K562 (cell line): ENCODE data around the gene DENND2A. TPM values are rescaled to one million over a fixed set of nuclear protein-coding genes. Genes with fewer than 3 reads are reported as not detected.

ENCODE experiments used
- BRF2 ChIP-seq: IDR thresholded peaks from 3 replicates; pipeline ENCODE4 v1.6.1; 2011; ENCODE audit warnings: borderline replicate concordance, mild to moderate bottlenecking; ENCODE audit not compliant: insufficient read length, insufficient read depth
- DPF2 ChIP-seq: fragments of 450-650 bp; IDR thresholded peaks from 2 replicates; pipeline ENCODE4 v1.6.1; 2016
- JUND ChIP-seq, 2 experiments: IDR thresholded peaks; 2 replicates in 1 of 2; 3 replicates in 1 of 2; pipeline ENCODE4 v1.6.1; 2011; ENCODE audit warnings: borderline replicate concordance in 2 of 2, low read depth in 2 of 2, low read length in 2 of 2, improper control_type of control experiment in 1 of 2, missing biosample characterization in 1 of 2, missing genetic modification characterization in 1 of 2, missing genetic modification reagents in 1 of 2
- NCOA2 ChIP-seq, 2 experiments: fragments of 450-650 bp; IDR thresholded peaks; 2 replicates each; pipeline ENCODE4 v1.6.1; 2018; ENCODE audit warnings: mild to moderate bottlenecking in 2 of 2, moderate library complexity in 1 of 2; ENCODE audit not compliant: partially characterized antibody in 2 of 2
- ZNF274 ChIP-seq: IDR thresholded peaks from 2 replicates; pipeline ENCODE4 v1.6.1; 2011; ENCODE audit warnings: low read depth, mild to moderate bottlenecking, low read length, moderate library complexity, borderline replicate concordance
- ZNF324 ChIP-seq: fragments of 250-450 bp; sonication (Bioruptor Pico); IDR thresholded peaks from 2 replicates; pipeline ENCODE4 v1.4.0; 2020; ENCODE audit warnings: mild to moderate bottlenecking
- ZNF511 ChIP-seq: sonication (generic); formaldehyde crosslinking; IDR thresholded peaks from 2 replicates; pipeline ENCODE4 v1.8.0; 2022; ENCODE audit warnings: mild to moderate bottlenecking, missing genetic modification reagents
- polyA plus RNA-seq, 8 experiments: library from polyadenylated mRNA; depleted of rRNA in 4 of 8; stranded (reverse) in 5 of 8; unstranded in 3 of 8; fragments of >200 nt; fragmentation: Nextera tagmentation in 2 of 8; fragmentation: Illumina TruSeq in 1 of 8; extraction: Ambion mirVana in 2 of 8; extraction: Trizol in 1 of 8; gene quantifications; 2 replicates each; pipeline versions ENCODE4 v1.2.1 to v1.2.3, GENCODE V29; 2011 to 2014; ENCODE audit warnings: inconsistent platforms in 1 of 8, missing spikeins in 1 of 8
- total RNA-seq, 7 experiments: library from RNA; depleted of rRNA in 6 of 7; stranded (reverse); fragments of >200 nt in 6 of 7; fragmentation: Illumina TruSeq in 2 of 7; extraction: Trizol in 2 of 7; gene quantifications; 2 replicates each; pipeline versions ENCODE4 v1.2.1 to v1.2.3, GENCODE V29; 2011 to 2021; ENCODE audit warnings: low replicate concordance in 1 of 7
- TF ChIP-seq, protein P1 (sequence below): fragments of 250-450 bp; sonication (Bioruptor Pico); IDR thresholded peaks from 2 replicates; pipeline ENCODE4 v1.4.0; 2020; ENCODE audit warnings: borderline replicate concordance
- TF ChIP-seq, protein P2 (sequence below): fragments of 450-650 bp; formaldehyde crosslinking; IDR thresholded peaks from 2 replicates; pipeline ENCODE4 v1.4.0; 2022; ENCODE audit warnings: missing genetic modification characterization
- TF ChIP-seq, protein P3 (sequence below): conservative IDR thresholded peaks from 2 replicates; pipeline ENCODE4 v1.6.1; 2011; ENCODE audit warnings: low read depth, mild to moderate bottlenecking, low read length; ENCODE audit not compliant: control insufficient read depth
- TF ChIP-seq, protein P4 (sequence below): fragments of 450-650 bp; IDR thresholded peaks from 2 replicates; pipeline ENCODE4 v1.6.1; 2016; ENCODE audit warnings: low read depth

The DENND2A gene
- total and polyA plus RNA-seq, 9 of the 15 experiments (the other 6 are each of a cell fraction or from before 2014, with no cell fraction given), result not detected

DNA sequence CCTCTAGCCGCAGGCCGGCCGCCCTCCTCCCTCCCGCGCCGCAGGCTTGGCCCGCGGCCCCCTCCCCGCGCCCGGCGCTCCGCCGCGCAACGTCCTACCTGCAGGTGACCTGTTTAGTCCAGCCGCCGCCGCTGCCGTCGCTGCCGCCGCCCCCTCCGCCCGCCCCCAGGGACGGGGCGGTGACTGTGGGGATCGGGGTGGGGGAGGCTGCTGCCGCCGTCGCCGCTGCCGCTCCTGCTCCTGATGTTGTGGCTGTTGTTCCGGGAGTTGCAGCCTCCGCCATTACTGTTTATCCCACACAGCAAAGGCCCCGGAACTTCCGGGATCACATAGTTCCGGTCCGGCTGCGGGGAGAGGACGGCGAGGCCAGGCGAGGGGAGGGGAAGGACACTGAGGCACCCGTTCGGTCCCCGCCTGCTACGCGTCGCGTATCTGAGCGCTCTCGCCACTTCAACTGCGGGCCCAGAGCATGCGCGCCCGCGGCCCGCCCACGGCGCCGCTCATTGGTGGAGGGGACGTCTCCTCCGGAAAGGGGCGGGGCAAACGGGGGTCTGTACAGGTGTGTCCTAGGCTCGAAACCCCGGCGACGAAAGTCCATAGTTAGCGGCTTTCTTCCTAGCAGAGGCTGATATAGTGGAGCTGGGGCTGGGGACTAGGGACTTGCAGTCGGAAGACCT, 161.4 kb downstream of the DENND2A start, which contains the start of gene MKRN1 (continued):
- TF ChIP-seq, protein P1, sequence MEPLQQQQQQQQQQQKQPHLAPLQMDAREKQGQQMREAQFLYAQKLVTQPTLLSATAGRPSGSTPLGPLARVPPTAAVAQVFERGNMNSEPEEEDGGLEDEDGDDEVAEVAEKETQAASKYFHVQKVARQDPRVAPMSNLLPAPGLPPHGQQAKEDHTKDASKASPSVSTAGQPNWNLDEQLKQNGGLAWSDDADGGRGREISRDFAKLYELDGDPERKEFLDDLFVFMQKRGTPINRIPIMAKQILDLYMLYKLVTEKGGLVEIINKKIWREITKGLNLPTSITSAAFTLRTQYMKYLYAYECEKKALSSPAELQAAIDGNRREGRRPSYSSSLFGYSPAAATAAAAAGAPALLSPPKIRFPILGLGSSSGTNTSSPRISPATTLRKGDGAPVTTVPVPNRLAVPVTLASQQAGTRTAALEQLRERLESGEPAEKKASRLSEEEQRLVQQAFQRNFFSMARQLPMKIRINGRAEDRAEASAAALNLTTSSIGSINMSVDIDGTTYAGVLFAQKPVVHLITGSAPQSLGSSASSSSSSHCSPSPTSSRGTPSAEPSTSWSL (CRISPR knock-in tag), result no peak
- TF ChIP-seq DPF2 (no peak), NCOA2 (IDR thresholded peaks at IDR 0.05; ENCODE audit: partially characterized antibody in 2 of 2) (no peak), BRF2 (no peak), JUND (IDR thresholded peaks at IDR 0.05; ENCODE audit: borderline replicate concordance, low read depth, low read length) (peak; percentile 67), JUND (tag; IDR thresholded peaks at IDR 0.05; ENCODE audit: borderline replicate concordance, low read depth, low read length) (no peak; the same call in 2 of the 3 replicates), ZNF511 (CRISPR knock-in tag) (peak; percentile 91), ZNF274 (no peak; the same call in 1 of the 2 replicates), ZNF324 (CRISPR knock-in tag) (no peak)
- TF ChIP-seq, protein P2, sequence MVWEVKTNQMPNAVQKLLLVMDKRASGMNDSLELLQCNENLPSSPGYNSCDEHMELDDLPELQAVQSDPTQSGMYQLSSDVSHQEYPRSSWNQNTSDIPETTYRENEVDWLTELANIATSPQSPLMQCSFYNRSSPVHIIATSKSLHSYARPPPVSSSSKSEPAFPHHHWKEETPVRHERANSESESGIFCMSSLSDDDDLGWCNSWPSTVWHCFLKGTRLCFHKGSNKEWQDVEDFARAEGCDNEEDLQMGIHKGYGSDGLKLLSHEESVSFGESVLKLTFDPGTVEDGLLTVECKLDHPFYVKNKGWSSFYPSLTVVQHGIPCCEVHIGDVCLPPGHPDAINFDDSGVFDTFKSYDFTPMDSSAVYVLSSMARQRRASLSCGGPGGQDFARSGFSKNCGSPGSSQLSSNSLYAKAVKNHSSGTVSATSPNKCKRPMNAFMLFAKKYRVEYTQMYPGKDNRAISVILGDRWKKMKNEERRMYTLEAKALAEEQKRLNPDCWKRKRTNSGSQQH, result 0 out of 2 replicates have a peak, but pooled peaks have one; percentile 51
- TF ChIP-seq, protein P3, sequence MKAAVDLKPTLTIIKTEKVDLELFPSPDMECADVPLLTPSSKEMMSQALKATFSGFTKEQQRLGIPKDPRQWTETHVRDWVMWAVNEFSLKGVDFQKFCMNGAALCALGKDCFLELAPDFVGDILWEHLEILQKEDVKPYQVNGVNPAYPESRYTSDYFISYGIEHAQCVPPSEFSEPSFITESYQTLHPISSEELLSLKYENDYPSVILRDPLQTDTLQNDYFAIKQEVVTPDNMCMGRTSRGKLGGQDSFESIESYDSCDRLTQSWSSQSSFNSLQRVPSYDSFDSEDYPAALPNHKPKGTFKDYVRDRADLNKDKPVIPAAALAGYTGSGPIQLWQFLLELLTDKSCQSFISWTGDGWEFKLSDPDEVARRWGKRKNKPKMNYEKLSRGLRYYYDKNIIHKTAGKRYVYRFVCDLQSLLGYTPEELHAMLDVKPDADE, result peak; percentile 25
- TF ChIP-seq, protein P4, sequence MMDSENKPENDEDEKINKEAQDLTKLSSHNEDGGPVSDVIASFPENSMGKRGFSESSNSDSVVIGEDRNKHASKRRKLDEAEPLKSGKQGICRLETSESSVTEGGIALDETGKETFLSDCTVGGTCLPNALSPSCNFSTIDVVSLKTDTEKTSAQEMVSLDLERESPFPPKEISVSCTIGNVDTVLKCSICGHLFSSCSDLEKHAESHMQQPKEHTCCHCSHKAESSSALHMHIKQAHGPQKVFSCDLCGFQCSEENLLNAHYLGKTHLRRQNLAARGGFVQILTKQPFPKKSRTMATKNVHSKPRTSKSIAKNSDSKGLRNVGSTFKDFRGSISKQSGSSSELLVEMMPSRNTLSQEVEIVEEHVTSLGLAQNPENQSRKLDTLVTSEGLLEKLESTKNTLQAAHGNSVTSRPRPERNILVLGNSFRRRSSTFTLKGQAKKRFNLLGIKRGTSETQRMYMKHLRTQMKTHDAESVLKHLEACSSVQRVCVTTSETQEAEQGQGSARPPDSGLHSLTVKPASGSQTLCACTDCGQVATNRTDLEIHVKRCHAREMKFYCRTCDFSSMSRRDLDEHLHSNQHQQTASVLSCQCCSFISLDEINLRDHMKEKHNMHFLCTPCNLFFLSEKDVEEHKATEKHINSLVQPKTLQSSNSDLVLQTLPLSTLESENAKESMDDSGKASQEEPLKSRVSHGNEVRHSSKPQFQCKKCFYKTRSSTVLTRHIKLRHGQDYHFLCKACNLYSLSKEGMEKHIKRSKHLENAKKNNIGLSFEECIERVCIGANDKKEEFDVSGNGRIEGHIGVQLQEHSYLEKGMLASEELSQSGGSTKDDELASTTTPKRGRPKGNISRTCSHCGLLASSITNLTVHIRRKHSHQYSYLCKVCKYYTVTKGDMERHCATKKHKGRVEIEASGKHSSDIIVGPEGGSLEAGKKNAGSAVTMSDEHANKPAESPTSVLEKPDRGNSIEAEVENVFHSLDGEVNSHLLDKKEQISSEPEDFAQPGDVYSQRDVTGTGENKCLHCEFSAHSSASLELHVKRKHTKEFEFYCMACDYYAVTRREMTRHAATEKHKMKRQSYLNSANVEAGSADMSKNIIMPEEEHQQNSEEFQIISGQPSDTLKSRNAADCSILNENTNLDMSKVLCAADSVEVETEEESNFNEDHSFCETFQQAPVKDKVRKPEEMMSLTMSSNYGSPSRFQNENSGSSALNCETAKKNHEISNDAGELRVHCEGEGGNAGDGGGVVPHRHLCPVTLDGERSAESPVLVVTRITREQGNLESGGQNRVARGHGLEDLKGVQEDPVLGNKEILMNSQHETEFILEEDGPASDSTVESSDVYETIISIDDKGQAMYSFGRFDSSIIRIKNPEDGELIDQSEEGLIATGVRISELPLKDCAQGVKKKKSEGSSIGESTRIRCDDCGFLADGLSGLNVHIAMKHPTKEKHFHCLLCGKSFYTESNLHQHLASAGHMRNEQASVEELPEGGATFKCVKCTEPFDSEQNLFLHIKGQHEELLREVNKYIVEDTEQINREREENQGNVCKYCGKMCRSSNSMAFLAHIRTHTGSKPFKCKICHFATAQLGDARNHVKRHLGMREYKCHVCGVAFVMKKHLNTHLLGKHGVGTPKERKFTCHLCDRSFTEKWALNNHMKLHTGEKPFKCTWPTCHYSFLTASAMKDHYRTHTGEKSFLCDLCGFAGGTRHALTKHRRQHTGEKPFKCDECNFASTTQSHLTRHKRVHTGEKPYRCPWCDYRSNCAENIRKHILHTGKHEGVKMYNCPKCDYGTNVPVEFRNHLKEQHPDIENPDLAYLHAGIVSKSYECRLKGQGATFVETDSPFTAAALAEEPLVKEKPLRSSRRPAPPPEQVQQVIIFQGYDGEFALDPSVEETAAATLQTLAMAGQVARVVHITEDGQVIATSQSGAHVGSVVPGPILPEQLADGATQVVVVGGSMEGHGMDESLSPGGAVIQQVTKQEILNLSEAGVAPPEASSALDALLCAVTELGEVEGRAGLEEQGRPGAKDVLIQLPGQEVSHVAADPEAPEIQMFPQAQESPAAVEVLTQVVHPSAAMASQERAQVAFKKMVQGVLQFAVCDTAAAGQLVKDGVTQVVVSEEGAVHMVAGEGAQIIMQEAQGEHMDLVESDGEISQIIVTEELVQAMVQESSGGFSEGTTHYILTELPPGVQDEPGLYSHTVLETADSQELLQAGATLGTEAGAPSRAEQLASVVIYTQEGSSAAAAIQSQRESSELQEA, result no peak; the same call in none of the 2 replicates
